Measurements from ENCODE around the gene RNF222. TPM values are rescaled to one million over a fixed set of nuclear protein-coding genes. Genes with fewer than 3 reads are reported as not detected.

Gene RNF222
- total RNA-seq, 1 experiment from 2014 or later: not detected

DNA sequence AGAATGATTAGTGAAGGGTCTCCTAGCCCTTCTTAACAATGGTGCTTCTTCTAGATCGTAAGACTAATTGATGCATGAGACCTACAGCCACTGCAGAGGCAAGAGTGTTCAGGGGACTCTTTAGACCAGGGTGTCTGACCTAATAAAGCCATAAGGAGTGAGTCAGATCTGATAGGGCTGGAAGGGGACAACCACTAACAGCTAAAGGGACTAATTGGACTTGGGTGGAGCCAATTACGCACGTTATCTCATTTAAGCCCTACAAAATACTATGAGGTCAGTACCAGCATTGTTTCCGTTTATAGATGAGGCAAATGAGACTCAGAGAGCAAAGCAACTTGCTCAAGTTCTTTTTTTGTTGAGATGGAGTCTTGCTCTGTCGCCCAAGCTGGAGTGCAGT lies 14.5 kb upstream of the RNF222 start:
- ChIA-PET POLR2A (no interaction called here), CTCF (no interaction called here)
- TF ChIP-seq CTCF (IDR thresholded peaks at IDR 0.05; ENCODE audit: insufficient read depth in 1 of 2, low read depth in 1 of 2, low read length in 1 of 2, severe bottlenecking in 1 of 2, unreplicated experiment in 1 of 2): no peak
- Mint-ChIP-seq H3K4me1 (ENCODE audit: low read depth, unreplicated experiment) (no peaks in the 10 kb centered on the region), H3K27ac (ENCODE audit: unreplicated experiment) (no peak overlapping the region), H3K27me3 (ENCODE audit: insufficient read depth, unreplicated experiment) (peaks cover 4% of the 10 kb centered on the region), H3K36me3 (ENCODE audit: insufficient read depth, unreplicated experiment) (peaks cover 5% of the 10 kb centered on the region), H3K4me3 (ENCODE audit: unreplicated experiment) (no peak overlapping the region), H3K9me3 (ENCODE audit: unreplicated experiment) (no peaks in the 10 kb centered on the region)
- no peaks in the 10 kb centered on the region for H3K4me1 ChIP-seq
- BruUV-seq (replicated peaks): no TSS peak
- DNase-seq: no peak
- no peaks in the 10 kb centered on the region for H3K9me3 ChIP-seq
- H3K27me3 ChIP-seq (replicated peaks; ENCODE audit: control insufficient read depth, insufficient read depth, low read length): no peaks in the 10 kb centered on the region
- no peaks in the 10 kb centered on the region for H3K36me3 ChIP-seq (ENCODE audit: control insufficient read depth, insufficient read depth, low read length)
- intact Hi-C loops (cut with micrococcal nuclease; ENCODE audit: unreplicated experiment): loop anchor here (10.0 kb wide), 1 partner anchor 333 kb away; the partner anchor contains the start of gene CCDC42
- H3K4me3 ChIP-seq (ENCODE audit: low read depth, low read length): no peak overlapping the region

GRCh38 chr17:8410883-8411238 lies 13.2 kb upstream of the RNF222 start:
- no peak for TF ChIP-seq CTCF (IDR thresholded peaks at IDR 0.05; ENCODE audit: insufficient read depth in 1 of 2, low read depth in 1 of 2, low read length in 1 of 2, severe bottlenecking in 1 of 2, unreplicated experiment in 1 of 2)
- H3K9me3 Mint-ChIP-seq (ENCODE audit: unreplicated experiment): no peaks in the 10 kb centered on the region
- Histone ChIP-seq H3K27me3 (replicated peaks; ENCODE audit: control insufficient read depth, insufficient read depth, low read length) (no peaks in the 10 kb centered on the region), H3K36me3 (ENCODE audit: control insufficient read depth, insufficient read depth, low read length) (no peaks in the 10 kb centered on the region), H3K4me3 (ENCODE audit: low read depth, low read length) (no peak overlapping the region), H3K9me3 (no peaks in the 10 kb centered on the region), H3K4me1 (no peaks in the 10 kb centered on the region)
- no TSS peak for BruUV-seq (replicated peaks)
- H3K27ac Mint-ChIP-seq (ENCODE audit: unreplicated experiment): no peak overlapping the region
- H3K4me1 Mint-ChIP-seq (ENCODE audit: low read depth, unreplicated experiment): no peaks in the 10 kb centered on the region
- POLR2A ChIA-PET: interaction anchor here (1.0 kb wide), 1 partner anchor 27 kb away, joined by 5 read pairs; no protein-coding TSS in a partner anchor
- no peaks in the 10 kb centered on the region for H3K27me3 Mint-ChIP-seq (ENCODE audit: insufficient read depth, unreplicated experiment)
- no peak overlapping the region for H3K4me3 Mint-ChIP-seq (ENCODE audit: unreplicated experiment)
- peaks cover 5% of the 10 kb centered on the region for H3K36me3 Mint-ChIP-seq (ENCODE audit: insufficient read depth, unreplicated experiment)
- DNase-seq: no peak
- CTCF ChIA-PET: interaction anchor here (0.7 to 1.4 kb wide), 8 partner anchors 9 to 375 kb away, joined by 3 to 13 read pairs (median 4); partner anchors contain the start of gene NDEL1
- intact Hi-C loops (cut with micrococcal nuclease; ENCODE audit: unreplicated experiment): loop anchor here (10.0 kb wide), 1 partner anchor 334 kb away; the partner anchor contains the start of gene CCDC42

DNA sequence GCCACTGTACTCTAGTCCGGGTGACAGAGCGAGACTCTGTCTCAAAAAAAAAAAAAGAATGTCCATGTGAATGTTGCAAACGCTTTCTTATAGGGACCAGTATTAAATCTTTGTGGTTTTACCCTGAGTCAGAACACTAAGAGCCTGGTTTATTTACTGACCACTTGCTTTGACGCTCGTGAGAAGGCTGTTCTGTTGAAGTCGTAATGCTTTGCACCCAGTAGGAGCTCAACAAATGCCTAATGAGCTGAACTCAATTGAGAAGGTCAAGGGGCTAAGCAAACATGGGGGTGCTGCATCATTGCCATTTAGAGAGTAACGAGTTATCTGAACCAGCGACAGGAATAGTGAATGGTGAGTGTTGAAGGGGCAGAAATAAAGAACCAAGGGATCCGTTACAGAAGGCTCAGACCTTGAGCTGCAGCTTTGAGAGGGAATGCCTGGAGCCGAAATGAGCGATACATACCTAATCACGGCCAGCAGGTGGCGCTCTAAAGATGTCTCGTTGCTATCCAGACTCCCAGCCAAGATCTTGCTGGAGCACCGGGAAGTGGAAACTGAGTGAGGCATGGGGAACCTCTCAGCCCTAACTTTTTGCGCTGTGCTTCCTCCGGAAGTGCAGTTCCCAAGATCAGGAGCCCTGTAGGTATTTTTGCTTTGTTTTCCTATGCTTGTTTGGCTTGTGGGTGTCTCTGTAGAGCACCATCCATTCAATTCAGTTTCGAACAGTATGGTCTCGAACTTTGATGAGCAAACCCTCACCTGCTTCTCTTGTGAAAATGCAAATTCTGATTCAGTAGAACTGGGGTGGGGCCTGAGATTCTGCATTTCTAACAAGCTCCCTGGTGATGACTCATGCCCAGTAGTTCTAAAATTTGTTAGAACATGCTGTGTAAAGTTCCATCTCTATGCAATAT lies 12.6 kb upstream of the RNF222 start:
- no peak overlapping the region for H3K4me3 ChIP-seq (ENCODE audit: low read depth, low read length)
- no peaks in the 10 kb centered on the region for H3K4me1 ChIP-seq
- DNase-seq: peak; percentile 77
- H3K4me3 Mint-ChIP-seq (ENCODE audit: unreplicated experiment): no peak overlapping the region
- H3K9me3 Mint-ChIP-seq (ENCODE audit: unreplicated experiment): no peaks in the 10 kb centered on the region
- BruUV-seq (replicated peaks): no TSS peak
- H3K36me3 ChIP-seq (ENCODE audit: control insufficient read depth, insufficient read depth, low read length): no peaks in the 10 kb centered on the region
- H3K27me3 Mint-ChIP-seq (ENCODE audit: insufficient read depth, unreplicated experiment): no peaks in the 10 kb centered on the region
- H3K27ac Mint-ChIP-seq (ENCODE audit: unreplicated experiment): no peak overlapping the region
- H3K27me3 ChIP-seq (replicated peaks; ENCODE audit: control insufficient read depth, insufficient read depth, low read length): no peaks in the 10 kb centered on the region
- peaks cover 5% of the 10 kb centered on the region for H3K36me3 Mint-ChIP-seq (ENCODE audit: insufficient read depth, unreplicated experiment)
- intact Hi-C loops (cut with micrococcal nuclease; ENCODE audit: unreplicated experiment): loop anchor here (10.0 kb wide), 1 partner anchor 335 kb away; the partner anchor contains the start of gene CCDC42
- TF ChIP-seq CTCF (IDR thresholded peaks at IDR 0.05; ENCODE audit: insufficient read depth in 1 of 2, low read depth in 1 of 2, low read length in 1 of 2, severe bottlenecking in 1 of 2, unreplicated experiment in 1 of 2): peak; percentile 58
- no peaks in the 10 kb centered on the region for H3K9me3 ChIP-seq
- ChIA-PET CTCF (interaction anchor here (0.6 to 1.4 kb wide), 9 partner anchors 10 to 376 kb away, joined by 3 to 13 read pairs (median 4); partner anchors contain the start of gene NDEL1), POLR2A (interaction anchor here (1.0 kb wide), 1 partner anchor 27 kb away, joined by 5 read pairs; no protein-coding TSS in a partner anchor)
- H3K4me1 Mint-ChIP-seq (ENCODE audit: low read depth, unreplicated experiment): no peaks in the 10 kb centered on the region
